ENCODE results near the gene SMC1A. TPM values are rescaled to one million over a fixed set of nuclear protein-coding genes. Genes with fewer than 3 reads are reported as not detected.
A peak's percentile ranks its signal among the peaks of the same experiment; 100 is the strongest.

The SMC1A gene
- total RNA-seq, 4 donors from 2014 or later: 35.5 to 119 (median 39.7) TPM

GRCh38 chrX:53440621-53441517, 18.4 kb upstream of the SMC1A start:
- peak overlapping the region in 3 of 4 donors; percentile 66 to 86 (median 82) for H3K27ac ChIP-seq
- H3K36me3 ChIP-seq: no peaks in the 10 kb centered on the region
- TF ChIP-seq POLR2A (IDR thresholded peaks at IDR 0.05): peak in 1 of 2 donors; percentile 24
- TF ChIP-seq CTCF (IDR thresholded peaks at IDR 0.05): no peak
- no peaks in the 10 kb centered on the region for H3K4me1 ChIP-seq
- DNase-seq: peak; percentile 27 to 84 (median 71)
- H3K27me3 ChIP-seq: no peaks in the 10 kb centered on the region
- H3K9me3 ChIP-seq: no peaks in the 10 kb centered on the region
- peak overlapping the region; percentile 40 to 55 (median 44) for H3K4me3 ChIP-seq

- peak overlapping the region in 3 of 4 donors; percentile 66 to 86 (median 82) for H3K27ac ChIP-seq
Measured at GRCh38 chrX:53440101-53440500, 17.6 kb upstream of the SMC1A start.

GRCh38 chrX:53438832-53439230, 16.4 kb upstream of the SMC1A start:
- TF ChIP-seq POLR2A (IDR thresholded peaks at IDR 0.05) (no peak), CTCF (IDR thresholded peaks at IDR 0.05) (no peak)

More at GRCh38 chrX:53440101-53440500, 17.6 kb upstream of the SMC1A start:
- Histone ChIP-seq H3K4me3 (peak overlapping the region in 2 of 4 donors; percentile 47 to 55), H3K9me3 (no peaks in the 10 kb centered on the region), H3K27me3 (no peaks in the 10 kb centered on the region), H3K4me1 (no peaks in the 10 kb centered on the region), H3K36me3 (no peaks in the 10 kb centered on the region)
- TF ChIP-seq CTCF (IDR thresholded peaks at IDR 0.05): no peak
- TF ChIP-seq POLR2A (IDR thresholded peaks at IDR 0.05): no peak
- DNase-seq: no peak

GRCh38 chrX:53438174-53438831, 15.8 kb upstream of the SMC1A start:
- no peaks in the 10 kb centered on the region for H3K9me3 ChIP-seq
- H3K4me1 ChIP-seq: peaks cover 0 to 5% (median 0%) of the 10 kb centered on the region in 4 donors
- no peak overlapping the region for H3K4me3 ChIP-seq
- TF ChIP-seq CTCF (IDR thresholded peaks at IDR 0.05) (no peak), POLR2A (IDR thresholded peaks at IDR 0.05) (no peak)
- H3K27me3 ChIP-seq: no peaks in the 10 kb centered on the region
- H3K27ac ChIP-seq: no peak overlapping the region
- H3K36me3 ChIP-seq: no peaks in the 10 kb centered on the region
- no peak for DNase-seq

More at GRCh38 chrX:53438832-53439230, 16.4 kb upstream of the SMC1A start:
- Histone ChIP-seq H3K4me1 (no peaks in the 10 kb centered on the region), H3K9me3 (no peaks in the 10 kb centered on the region), H3K27me3 (no peaks in the 10 kb centered on the region), H3K36me3 (no peaks in the 10 kb centered on the region), H3K27ac (no peak overlapping the region), H3K4me3 (no peak overlapping the region)
- no peak for DNase-seq

GRCh38 chrX:53437206-53437605, 14.8 kb upstream of the SMC1A start:
- Histone ChIP-seq H3K4me1 (peaks cover 0 to 6% (median 0%) of the 10 kb centered on the region in 4 donors), H3K9me3 (no peaks in the 10 kb centered on the region), H3K27ac (no peak overlapping the region), H3K36me3 (no peaks in the 10 kb centered on the region), H3K27me3 (no peaks in the 10 kb centered on the region), H3K4me3 (no peak overlapping the region)
- TF ChIP-seq POLR2A (IDR thresholded peaks at IDR 0.05): no peak
- DNase-seq: no peak

GRCh38 chrX:53435997-53436396, 13.5 kb upstream of the SMC1A start:
- Histone ChIP-seq H3K4me1 (peaks cover 0 to 6% (median 0%) of the 10 kb centered on the region in 4 donors), H3K36me3 (peaks cover 0 to 9% (median 0%) of the 10 kb centered on the region in 3 donors), H3K4me3 (no peak overlapping the region), H3K27ac (no peak overlapping the region), H3K9me3 (no peaks in the 10 kb centered on the region), H3K27me3 (no peaks in the 10 kb centered on the region)
- peak; percentile 53 to 82 (median 59) for DNase-seq
- TF ChIP-seq POLR2A (IDR thresholded peaks at IDR 0.05) (no peak), CTCF (IDR thresholded peaks at IDR 0.05) (peak; percentile 54 to 80 (median 64))
